Measurements from ENCODE around the gene DENND5A.
"Not testable (repeated sequence)": the region's sequence is repeated elsewhere in the genome, so short reads cannot be mapped to it uniquely, and the experiment has no call there.

Gene DENND5A

GRCh38 chr11:9137293-9138132 is 127.6 kb downstream of the DENND5A start:
- peak; percentile 24 to 70 (median 39) for DNase-seq

- DNase-seq, result peak in 1 of 5 donors; percentile 23
Measured at GRCh38 chr11:9136741-9137140, 128.4 kb downstream of the DENND5A start.

GRCh38 chr11:9133956-9134355 is 131.2 kb downstream of the DENND5A start:
- no peak for DNase-seq

DNA sequence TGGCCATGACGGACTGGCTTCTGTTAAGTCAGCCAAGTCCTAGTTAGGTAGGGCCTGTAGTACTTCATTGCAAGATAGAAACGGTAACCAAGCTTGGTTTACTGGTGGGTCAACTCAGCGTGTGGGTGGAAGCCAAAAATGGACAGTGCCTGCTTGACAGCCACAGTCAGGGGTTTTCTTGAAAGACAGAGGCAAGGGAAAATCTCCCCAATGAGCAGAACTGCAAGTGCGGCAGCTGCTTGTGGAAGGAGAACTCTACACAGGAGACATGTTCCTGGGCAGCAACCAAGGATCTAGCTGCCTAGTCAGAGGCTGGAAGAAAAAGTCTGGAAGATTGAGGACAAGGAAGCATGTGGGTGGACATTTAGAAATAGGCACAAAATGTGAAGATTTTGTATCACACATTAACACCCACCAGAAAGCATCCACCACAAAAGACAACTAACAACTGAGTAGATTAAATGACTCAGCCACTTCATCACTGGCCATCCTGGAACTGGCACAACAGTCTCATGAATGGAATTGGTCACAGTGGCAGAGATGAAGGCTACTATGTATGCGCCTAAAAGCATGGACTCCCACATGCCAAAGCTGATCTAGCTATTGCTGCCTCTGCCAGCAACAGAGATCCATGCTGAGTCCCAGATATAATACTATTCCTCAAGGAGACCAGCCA is 132.8 kb downstream of the DENND5A start:
- DNase-seq, result no peak

DNA sequence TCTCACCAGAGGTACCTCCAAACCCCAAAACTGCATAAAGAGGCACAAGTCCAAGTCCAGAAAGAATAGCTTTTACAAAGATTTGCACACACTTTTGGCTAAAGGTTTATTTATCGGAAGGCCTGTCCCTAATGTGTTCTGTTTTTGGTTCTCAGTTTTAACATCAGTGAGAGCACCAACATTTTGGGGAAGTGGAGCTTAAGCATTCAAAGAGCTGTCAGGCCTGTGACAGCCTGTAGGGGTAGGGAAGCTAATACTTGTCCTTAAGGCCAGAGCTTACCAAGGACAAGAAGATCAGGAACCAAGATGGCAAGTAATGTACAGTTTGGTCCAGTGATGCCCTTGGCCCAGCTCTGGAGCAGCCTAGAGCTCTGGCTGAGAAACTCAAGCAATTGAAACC is 134.9 kb downstream of the DENND5A start:
- no peak for DNase-seq

DNA sequence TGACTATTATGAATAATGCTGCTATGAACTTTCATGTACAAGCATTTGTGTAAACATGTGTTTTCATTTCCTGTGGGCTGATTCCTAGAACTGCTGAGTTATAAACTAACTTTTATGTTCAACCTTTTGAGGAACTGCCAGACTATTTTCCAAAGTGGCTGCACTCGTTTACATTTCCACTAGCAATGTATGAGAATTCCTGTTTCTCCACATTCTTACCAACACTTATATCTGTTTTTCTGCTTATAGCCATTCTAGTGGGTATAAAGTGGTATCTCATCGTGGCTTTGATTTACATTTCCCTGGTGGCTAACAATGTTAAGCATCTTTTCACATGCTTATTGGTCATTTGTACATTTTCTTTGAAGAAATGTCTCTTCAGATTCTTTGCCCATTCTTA is 138.5 kb downstream of the DENND5A start:
- DNase-seq, result peak in 1 of 5 donors; percentile 22

- DNase-seq, result no peak
Measured at GRCh38 chr11:9125185-9125886, 139.8 kb downstream of the DENND5A start.

GRCh38 chr11:9123595-9124304 is 141.4 kb downstream of the DENND5A start:
- no peak for DNase-seq

DNA sequence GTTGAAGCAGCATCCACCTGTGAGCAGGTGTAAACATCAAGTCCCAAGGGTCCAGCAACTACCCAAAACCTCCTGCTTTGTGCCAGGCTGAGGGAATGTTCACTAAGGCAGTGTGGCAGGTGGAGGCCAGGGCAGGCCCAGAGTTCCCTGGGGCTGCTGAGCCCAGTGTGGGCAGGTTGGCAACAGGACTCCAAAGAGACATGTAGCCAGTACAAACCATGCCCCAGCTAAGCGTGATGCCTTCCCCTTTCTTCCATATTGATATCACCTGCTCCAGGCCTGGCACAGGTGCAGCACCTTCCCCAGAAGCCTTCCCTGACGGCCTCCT is 143.7 kb downstream of the DENND5A start:
- DNase-seq, result no peak

DNA sequence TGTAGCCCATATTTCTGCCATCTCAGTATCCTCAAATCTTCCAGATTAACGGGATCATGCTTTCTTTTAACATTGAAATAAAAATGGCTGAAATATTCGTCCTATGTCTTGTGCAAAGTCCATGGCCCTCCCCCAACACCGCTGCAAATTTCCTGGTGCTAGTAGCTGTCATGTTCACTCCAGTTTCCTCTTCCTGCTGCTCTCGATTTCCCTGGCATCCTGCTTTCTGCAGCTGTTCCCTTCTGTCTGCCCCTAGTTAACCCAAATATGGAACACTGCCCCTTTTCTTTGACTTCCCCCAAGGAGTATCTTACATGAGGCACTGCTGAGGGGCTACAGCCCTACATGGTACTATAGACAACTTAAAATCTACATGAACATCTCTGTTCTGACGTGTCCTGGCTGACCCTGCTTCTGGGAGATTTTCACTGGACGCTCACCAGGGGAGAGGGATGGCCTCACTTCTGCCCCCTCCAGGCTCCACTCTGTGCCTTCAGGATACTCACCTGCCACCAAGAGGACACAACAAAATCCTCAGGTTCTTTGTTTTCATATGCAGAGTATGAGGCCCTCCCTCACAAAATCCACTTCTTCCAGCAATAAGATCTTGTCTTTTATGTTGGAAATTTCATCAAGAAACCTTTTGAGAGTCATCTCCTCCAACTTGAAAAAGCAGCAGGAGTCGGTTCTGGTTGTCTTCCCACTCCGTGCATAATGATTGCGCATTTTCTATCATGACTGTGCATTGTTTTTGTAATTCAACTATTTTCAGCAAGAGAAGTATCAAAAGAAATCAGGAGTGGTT is 144.3 kb downstream of the DENND5A start:
- DNase-seq, result no peak

GRCh38 chr11:9118277-9118676 is 146.9 kb downstream of the DENND5A start:
- DNase-seq, result no peak

GRCh38 chr11:9112075-9112474 is 153.1 kb downstream of the DENND5A start:
- DNase-seq, result no peak

DNA sequence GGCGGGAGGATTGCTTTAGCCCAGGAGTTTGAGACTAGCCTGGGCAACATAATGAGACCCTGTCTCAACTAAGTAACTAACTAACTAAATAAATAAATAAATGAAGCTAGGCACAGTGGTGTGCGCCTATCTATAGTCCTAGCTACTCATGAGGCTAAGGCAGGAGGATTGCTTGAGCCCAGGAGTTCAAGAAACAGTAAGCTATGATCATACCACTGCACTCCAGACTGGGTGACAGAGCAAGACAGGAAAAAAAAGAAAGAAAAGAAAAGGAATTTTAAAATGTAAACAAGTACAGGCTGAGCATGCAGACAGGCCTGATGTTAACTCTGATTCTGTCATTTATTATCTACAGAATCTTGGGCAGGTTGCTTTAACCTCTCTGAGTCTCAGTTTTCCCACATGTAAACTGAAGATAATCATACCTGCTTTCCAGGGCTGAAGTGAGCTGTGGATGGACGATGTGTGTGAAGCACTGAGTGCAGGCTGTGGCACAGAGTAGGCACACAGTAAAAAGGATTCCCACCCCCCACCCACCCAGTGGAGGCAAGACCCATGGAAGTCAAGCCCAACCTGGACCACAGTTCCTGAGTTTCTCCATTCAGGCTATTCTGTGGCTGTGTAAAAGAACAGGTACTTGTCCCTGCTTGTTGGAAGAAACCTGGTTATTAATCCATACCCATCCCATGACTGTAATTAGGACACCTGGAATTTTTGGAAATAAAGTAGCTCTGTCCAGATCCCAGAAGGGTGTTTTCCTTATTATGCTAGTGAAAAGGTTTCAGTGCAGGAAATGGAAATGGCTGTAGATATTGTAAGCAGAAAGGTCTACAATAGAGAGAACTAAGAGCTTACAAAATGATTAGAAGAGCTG is 155.1 kb downstream of the DENND5A start:
- DNase-seq, result no peak

DNA sequence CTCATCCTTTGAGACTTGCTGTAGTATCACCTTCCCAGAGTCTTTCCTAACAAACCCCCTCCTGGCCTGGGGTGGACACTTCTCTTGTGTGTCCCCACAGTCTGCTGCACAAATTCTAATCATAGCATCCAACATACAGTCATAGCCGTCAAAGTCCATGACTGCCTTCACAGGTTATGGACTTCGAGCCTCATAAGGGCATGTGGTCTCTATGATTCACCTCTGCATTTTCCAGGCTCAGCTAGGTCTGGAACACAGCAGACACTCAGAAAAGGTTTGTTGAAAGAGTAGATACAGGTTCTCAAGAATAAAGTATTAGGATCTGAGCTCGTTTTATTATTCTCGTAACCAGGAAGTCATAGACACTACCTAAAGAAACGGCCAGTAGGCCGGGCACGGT is 160.6 kb downstream of the DENND5A start:
- DNase-seq, result no peak

DNA sequence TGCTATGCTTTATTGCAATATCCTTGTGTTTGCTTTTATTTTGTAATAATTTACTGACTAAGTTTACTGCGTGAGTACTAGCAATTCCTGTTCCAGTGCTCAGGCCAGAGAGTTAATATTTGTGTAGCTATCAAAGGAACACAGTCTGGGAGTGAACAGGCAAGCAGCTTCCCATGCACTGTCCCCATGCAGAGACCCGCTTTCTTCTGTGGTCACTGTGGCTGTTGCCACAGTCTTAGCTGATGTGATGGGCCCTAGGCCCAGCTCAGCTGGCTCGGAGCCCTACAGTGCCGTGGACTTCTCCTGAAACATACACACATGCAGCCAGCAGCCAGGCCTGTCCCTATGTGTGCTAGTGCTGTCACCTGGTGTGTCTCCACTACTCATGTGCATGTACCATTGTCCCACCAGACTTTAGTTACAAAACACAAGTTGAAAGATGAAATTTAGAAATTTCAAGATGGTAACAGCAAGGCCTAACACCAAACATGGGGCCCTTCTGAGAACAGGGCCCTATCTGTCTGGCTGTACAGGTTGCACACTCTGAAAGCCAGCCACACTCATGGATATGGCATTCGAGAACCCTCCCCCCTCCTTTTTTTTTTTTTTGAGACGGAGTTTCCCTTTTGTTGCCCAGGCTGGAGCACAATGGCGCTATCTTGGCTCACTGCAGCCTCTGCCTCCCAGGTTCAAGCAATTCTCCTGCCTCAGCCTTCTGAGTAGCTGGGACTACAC is 161.4 kb downstream of the DENND5A start:
- DNase-seq, result no peak

GRCh38 chr11:9099617-9100016 is 165.5 kb downstream of the DENND5A start:
- no peak for DNase-seq

GRCh38 chr11:9098455-9098854 is 166.7 kb downstream of the DENND5A start:
- not testable (repeated sequence) for DNase-seq

DNA sequence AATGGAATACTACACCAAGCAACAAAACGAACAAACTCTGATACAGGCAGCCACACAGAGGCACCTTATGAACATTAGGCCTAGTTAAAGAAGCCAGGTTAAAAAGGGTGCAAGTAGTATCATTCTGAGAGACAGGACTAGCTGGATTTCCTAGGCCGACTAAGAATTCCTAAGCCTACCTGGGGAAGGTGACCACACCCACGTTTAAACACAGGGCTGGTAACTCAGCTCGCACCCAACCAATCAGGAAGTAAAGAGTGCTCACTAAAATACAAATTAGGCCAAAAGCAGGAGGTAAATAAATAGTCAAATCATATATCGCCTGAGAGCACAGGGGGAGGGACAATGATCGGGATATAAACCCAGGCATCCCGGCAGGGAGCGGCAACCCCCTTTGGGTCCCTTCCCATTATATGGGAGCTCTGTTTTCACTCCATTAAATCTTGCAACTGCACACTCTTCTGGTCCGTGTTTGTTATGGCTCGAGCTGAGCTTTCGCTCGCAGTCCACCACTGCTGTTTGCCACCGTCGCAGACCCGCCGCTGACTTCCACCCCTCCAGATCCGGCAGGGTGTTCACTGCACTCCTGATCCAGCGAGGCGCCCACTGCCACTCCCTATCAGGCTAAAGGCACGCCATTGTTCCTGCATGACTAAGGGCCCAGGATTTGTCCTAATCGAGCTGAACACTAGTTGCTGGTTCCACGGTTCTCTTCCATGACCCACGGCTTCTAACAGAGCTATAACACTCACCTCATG is 167.8 kb downstream of the DENND5A start:
- not testable (repeated sequence) for DNase-seq

DNA sequence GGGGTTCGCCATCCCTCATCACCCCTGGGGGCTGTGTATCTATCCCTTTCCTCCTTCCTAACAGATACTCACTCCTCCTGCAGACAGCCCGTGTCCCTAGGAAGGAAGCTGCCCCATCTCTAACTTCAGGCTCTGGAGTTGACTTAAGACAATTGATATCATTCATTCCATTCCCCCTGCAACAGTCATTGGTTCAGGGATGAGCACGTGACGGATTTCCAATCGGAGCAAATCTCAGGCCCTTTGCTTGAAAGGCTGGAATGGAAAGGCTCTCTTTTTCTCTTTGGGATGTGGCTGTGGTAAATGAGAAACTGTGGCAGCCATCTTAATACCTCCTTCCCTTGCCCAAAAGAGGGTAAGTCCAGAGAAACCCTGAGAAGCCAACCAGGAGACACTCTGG is 168.7 kb downstream of the DENND5A start:
- no peak for DNase-seq

GRCh38 chr11:9095421-9095820 is 169.7 kb downstream of the DENND5A start:
- DNase-seq, result no peak
